Measurements from ENCODE around the gene EHBP1. TPM values are rescaled to one million over a fixed set of nuclear protein-coding genes. Genes with fewer than 3 reads are reported as not detected.
"Not testable (repeated sequence)": the region's sequence is repeated elsewhere in the genome, so short reads cannot be mapped to it uniquely, and the experiment has no call there.

The EHBP1 gene
- total RNA-seq, 1 donor from 2014 or later, result 63.4 TPM

GRCh38 chr2:63073994-63074393, 368.5 kb downstream of the EHBP1 start:
- TF ChIP-seq CTCF (IDR thresholded peaks at IDR 0.05; ENCODE audit: partially characterized antibody, unreplicated experiment), result no peak
- Mint-ChIP-seq H3K36me3 (ENCODE audit: unreplicated experiment) (no peaks in the 10 kb centered on the region), H3K27ac (ENCODE audit: unreplicated experiment) (no peak overlapping the region), H3K4me1 (ENCODE audit: low read depth, unreplicated experiment) (no peaks in the 10 kb centered on the region), H3K4me3 (ENCODE audit: unreplicated experiment) (no peak overlapping the region), H3K27me3 (ENCODE audit: unreplicated experiment) (no peaks in the 10 kb centered on the region), H3K9me3 (ENCODE audit: unreplicated experiment) (no peaks in the 10 kb centered on the region)
- DNase-seq, result no peak

GRCh38 chr2:63074399-63074798, 368.9 kb downstream of the EHBP1 start:
- DNase-seq; H3K4me1 Mint-ChIP-seq (ENCODE audit: low read depth, unreplicated experiment); H3K9me3 Mint-ChIP-seq (ENCODE audit: unreplicated experiment); H3K36me3 Mint-ChIP-seq (ENCODE audit: unreplicated experiment); H3K4me3 Mint-ChIP-seq (ENCODE audit: unreplicated experiment); H3K27me3 Mint-ChIP-seq (ENCODE audit: unreplicated experiment); H3K27ac Mint-ChIP-seq (ENCODE audit: unreplicated experiment): not testable (repeated sequence)

GRCh38 chr2:63078852-63079606, 373.5 kb downstream of the EHBP1 start:
- no peaks in the 10 kb centered on the region for H3K36me3 Mint-ChIP-seq (ENCODE audit: unreplicated experiment)
- no peak overlapping the region for H3K4me3 Mint-ChIP-seq (ENCODE audit: unreplicated experiment)
- H3K9me3 Mint-ChIP-seq (ENCODE audit: unreplicated experiment), result no peaks in the 10 kb centered on the region
- peak; percentile 36 for TF ChIP-seq CTCF (IDR thresholded peaks at IDR 0.05; ENCODE audit: partially characterized antibody, unreplicated experiment)
- no peak overlapping the region for H3K27ac Mint-ChIP-seq (ENCODE audit: unreplicated experiment)
- H3K4me1 Mint-ChIP-seq (ENCODE audit: low read depth, unreplicated experiment), result no peaks in the 10 kb centered on the region
- DNase-seq, result peak; percentile 20
- H3K27me3 Mint-ChIP-seq (ENCODE audit: unreplicated experiment), result no peaks in the 10 kb centered on the region

GRCh38 chr2:63081404-63081803, 375.9 kb downstream of the EHBP1 start:
- TF ChIP-seq CTCF (IDR thresholded peaks at IDR 0.05; ENCODE audit: partially characterized antibody, unreplicated experiment), result no peak
- Mint-ChIP-seq H3K27me3 (ENCODE audit: unreplicated experiment) (no peaks in the 10 kb centered on the region), H3K4me3 (ENCODE audit: unreplicated experiment) (no peak overlapping the region), H3K27ac (ENCODE audit: unreplicated experiment) (no peak overlapping the region), H3K9me3 (ENCODE audit: unreplicated experiment) (no peaks in the 10 kb centered on the region), H3K36me3 (ENCODE audit: unreplicated experiment) (no peaks in the 10 kb centered on the region), H3K4me1 (ENCODE audit: low read depth, unreplicated experiment) (no peaks in the 10 kb centered on the region)
- no peak for DNase-seq

- H3K27me3 Mint-ChIP-seq (ENCODE audit: unreplicated experiment), result peaks cover 2% of the 10 kb centered on the region
- no peak overlapping the region for H3K4me3 Mint-ChIP-seq (ENCODE audit: unreplicated experiment)
- TF ChIP-seq CTCF (IDR thresholded peaks at IDR 0.05; ENCODE audit: partially characterized antibody, unreplicated experiment), result no peak
- no peak for DNase-seq
- H3K4me1 Mint-ChIP-seq (ENCODE audit: low read depth, unreplicated experiment), result no peaks in the 10 kb centered on the region
- no peaks in the 10 kb centered on the region for H3K36me3 Mint-ChIP-seq (ENCODE audit: unreplicated experiment)
- H3K27ac Mint-ChIP-seq (ENCODE audit: unreplicated experiment), result no peak overlapping the region
- no peaks in the 10 kb centered on the region for H3K9me3 Mint-ChIP-seq (ENCODE audit: unreplicated experiment)
These were observed 381.2 kb downstream of the EHBP1 start for GRCh38 chr2:63086687-63087086.

All from glutamatergic neuron (in vitro differentiated cells).